Adipose tissue (tissue), 3 donors: ENCODE data around the gene EFR3B. TPM values are rescaled to one million over a fixed set of nuclear protein-coding genes. Genes with fewer than 3 reads are reported as not detected.
"Not testable (repeated sequence)": the region's sequence is repeated elsewhere in the genome, so short reads cannot be mapped to it uniquely, and the experiment has no call there.

ENCODE experiments used
- H3K27ac ChIP-seq: one replicate; pipeline ENCODE4 v1.5.1; 2013; ENCODE audit warnings: low read depth, low read length
- WGBS, 3 donors: extraction: QIAGEN DNeasy Blood & Tissue Kit; methylation state at CpG; one replicate each; pipeline ENCODE4 v1.1.7; 2013; 5-methylcytosine and 5-hydroxymethylcytosine counted together
- polyA plus RNA-seq, 3 donors: library from polyadenylated mRNA; stranded (reverse); fragments of 200-250 nt; gene quantifications; one replicate each; pipeline ENCODE4 v1.2.3, GENCODE V29; 2013
- donor health status: healthy with polysubstance abuse.
- donor health status: Bipolar disorder and iron deficiency.
- donor health status: healthy.

The EFR3B gene, protein sequence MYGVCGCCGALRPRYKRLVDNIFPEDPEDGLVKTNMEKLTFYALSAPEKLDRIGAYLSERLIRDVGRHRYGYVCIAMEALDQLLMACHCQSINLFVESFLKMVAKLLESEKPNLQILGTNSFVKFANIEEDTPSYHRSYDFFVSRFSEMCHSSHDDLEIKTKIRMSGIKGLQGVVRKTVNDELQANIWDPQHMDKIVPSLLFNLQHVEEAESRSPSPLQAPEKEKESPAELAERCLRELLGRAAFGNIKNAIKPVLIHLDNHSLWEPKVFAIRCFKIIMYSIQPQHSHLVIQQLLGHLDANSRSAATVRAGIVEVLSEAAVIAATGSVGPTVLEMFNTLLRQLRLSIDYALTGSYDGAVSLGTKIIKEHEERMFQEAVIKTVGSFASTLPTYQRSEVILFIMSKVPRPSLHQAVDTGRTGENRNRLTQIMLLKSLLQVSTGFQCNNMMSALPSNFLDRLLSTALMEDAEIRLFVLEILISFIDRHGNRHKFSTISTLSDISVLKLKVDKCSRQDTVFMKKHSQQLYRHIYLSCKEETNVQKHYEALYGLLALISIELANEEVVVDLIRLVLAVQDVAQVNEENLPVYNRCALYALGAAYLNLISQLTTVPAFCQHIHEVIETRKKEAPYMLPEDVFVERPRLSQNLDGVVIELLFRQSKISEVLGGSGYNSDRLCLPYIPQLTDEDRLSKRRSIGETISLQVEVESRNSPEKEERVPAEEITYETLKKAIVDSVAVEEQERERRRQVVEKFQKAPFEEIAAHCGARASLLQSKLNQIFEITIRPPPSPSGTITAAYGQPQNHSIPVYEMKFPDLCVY
- 1 to 10 TPM in 1 of 3 donors, under 1 TPM in 2; 0.18 to 1.1 (median 0.49) TPM for polyA plus RNA-seq

DNA sequence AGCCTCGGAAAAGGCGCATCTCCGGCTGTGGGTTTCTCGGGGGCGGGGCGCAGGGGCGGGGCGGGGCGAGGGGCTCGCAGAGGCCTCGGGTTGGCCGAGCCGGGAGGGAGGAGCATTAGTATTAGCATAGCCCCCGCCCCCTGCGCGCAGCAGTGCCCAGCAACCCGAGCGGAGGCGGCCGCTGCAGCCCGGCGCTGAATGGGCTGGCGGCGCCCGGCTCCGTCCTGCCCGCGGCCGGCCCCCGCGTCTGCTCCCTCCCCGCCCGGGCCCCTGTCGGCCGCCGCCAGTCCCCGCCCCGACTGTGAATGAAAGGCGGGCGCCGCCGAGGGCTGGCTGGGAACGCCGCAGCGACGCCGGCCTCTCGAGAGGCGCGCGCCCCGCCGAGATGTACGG, at the start of gene EFR3B:
Gene EFR3B (plus strand): TSS at position 149 of the 393 bp plus-strand sequence. CDS start 237 bp downstream, at position 386.
- 0 to 1% (median 0%) methylated on average over 26 to 54 of the region's 54 CpGs for WGBS, 3 donors
- H3K27ac ChIP-seq = no peak within 1 kb of the TSS

DNA sequence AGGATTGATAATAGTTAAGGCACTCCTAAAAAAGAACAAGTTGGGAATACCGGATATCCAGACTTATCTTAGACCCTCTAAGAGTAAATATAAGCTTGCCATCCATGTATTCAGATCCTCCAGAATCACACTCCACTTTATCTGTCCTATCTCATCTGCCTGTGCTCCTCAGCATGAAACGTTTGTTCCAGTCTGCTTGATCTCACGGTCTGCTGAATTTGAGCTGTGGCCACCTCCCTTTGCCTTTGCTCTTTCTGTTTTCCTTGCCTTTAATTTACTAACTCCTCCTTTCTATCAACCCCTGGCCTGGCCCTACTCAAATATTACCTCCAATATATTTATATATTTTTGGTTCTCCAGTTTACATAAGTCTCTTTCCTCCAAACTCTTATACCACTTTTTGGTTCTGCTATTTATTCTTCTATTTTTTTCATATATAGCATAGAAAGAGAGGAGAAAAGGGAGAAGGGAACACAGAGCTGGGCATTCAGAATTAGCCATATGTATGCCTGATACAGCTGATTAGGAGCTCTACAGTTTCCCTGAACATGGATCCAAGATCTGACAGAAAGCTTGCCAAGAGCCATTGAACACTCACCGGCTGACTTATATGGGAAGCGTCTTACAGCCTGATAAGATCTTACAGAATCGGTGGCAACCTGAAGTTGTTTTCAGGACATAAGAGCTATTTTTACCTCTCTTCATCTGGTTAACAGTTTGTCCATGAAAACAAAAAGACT, 48.3 kb upstream of the EFR3B start:
- WGBS, 3 donors = 42 to 52% (median 47%) methylated on average over 6 of the region's 6 CpGs
- no peak overlapping the region for H3K27ac ChIP-seq

DNA sequence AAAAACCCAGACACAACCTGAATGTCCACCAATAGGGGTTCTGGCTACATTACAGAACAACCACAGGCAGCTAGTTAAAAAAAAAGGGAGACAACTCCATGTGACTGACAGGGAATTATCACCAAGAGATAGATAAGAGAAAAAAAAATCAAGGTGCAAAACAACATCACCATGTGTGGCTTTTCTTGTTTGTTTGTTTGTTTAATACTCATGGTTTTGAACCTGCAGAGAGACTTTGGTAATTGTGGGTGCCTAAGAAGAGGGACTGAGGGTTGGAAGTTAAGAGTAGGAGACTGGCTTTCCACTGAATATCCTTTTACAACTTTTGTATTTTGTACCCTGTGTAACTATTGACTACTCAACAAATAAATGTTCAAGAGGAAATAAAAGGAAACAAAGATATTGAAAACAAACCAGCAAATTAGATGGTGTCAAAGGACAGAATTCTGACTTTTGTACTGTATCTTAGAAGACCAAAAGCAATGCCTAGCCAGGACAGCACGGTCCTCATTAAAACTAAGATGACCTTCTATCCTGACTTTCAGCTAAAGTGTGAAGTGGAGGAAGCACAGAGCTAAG, 47.6 kb upstream of the EFR3B start:
- 71 to 94% (median 81%) methylated on average over 1 of the region's 1 CpG for WGBS, 3 donors
- H3K27ac ChIP-seq = no peak overlapping the region

DNA sequence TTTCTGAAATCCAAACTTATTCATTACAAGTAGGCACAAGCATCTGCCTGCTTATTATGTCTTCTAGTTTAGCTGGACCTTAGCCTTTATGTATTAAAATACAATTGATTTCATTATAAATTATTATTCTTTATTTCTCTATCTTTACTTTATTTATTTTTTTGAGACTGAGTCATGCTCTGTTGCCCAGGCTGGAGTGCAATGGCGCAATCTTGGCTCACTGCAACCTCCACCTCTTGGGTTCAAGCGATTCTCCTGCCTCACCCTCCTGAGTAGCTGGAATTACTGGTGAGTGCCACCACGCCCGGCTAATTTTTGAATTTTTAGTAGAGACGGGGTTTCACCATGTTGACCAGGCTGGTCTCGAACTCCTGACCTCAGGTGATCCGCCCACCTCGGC, 42.8 kb upstream of the EFR3B start:
- WGBS, 3 donors = 83 to 89% (median 83%) methylated on average over 8 of the region's 8 CpGs
- not testable (repeated sequence) for H3K27ac ChIP-seq

DNA sequence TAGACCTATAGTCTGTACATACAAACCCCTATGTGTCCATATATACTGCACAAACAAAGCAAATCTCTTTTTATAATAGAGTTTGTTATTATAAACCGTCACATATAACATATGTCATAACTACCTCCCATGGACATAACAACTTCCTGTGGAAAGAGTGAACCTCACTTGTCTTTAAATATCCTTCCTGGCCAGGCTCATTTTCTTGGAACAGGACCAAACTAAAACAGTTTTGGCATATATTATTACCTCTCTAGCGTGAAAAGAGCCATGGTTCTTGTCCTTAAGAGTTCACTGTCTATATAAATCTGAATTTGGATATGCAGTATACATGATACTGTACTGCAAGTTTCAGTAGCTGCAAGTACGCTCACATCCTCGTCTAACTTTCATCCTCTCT, 41.8 kb upstream of the EFR3B start:
- 42 to 74% (median 42%) methylated on average over 4 of the region's 4 CpGs for WGBS, 3 donors
- H3K27ac ChIP-seq = no peak overlapping the region

DNA sequence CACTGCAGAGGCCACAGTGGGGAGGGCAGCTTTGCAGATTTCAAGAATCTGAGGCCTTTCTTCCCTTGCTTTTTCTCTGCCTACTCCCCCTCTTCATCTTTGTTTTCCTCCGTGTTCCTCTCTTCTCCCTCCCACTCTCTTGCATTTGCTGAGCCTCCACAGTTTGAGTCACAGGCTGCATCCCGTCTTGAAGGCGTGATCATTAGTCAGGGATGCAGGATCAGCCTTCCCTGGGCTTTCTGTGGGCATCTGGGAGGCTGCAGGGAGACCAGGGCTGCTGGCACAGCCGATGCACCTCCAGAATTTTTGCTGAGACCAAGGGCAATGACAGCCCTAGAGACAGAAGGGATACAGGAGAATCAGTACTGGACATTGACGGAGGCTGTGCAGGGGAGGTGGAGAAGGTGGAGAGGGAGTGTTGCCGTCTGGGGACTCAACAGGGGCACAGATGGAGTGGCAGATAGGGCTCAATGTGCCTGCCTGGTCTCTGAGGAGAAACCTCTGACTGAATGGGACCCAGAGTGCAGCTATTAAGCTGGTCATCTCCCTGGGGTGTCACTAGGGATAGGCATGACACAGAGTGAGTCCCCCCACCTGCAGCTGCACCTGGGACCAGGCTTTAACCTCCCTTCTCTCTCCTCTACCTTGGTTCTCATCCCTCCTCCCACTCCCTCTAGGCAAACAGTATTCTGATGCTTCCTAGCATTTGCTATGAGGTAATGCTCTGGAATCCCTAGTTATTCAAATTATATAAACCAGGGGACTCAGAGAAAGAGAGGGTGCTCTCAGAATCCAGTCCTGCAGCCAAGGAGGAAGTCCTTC, 41.2 kb upstream of the EFR3B start:
- H3K27ac ChIP-seq = no peak overlapping the region
- 56 to 66% (median 59%) methylated on average over 6 of the region's 6 CpGs for WGBS, 3 donors

DNA sequence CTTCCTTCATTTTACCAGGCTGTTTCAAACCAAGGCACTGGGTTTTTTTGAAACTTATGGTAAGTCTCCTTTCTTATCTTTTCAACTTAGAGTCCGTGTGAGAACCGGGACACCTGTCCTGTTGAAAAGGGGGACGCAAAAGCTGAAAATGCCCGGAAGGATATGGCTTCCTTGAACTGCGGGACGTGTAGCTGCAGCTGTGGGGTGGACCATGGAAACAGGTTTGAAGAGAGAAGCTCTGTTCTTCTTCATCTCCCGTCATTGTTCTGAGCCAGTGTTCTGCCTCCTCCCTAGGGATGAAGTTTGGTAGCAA, 40.6 kb upstream of the EFR3B start:
- H3K27ac ChIP-seq = no peak overlapping the region
- WGBS, 3 donors = 40 to 78% (median 61%) methylated on average over 7 of the region's 7 CpGs

DNA sequence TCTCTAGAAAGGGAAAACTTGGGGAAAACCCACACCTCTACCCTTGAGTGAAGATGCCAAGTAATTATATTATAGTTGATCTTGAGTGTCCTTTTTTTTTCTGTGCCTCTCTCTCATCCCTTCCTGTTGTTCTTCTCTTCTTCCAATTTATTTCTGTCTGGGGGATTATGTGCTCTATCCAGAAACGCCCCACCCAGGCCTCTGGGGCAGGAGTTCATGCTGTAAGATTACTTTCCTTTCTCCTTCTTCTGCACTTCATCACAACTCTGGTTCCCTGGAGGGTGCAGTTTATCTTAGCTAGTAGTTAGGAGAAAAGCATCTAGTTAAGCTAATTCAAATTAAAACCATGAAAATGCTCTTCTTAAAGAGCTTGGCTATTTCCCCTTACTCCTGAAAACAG, 39.8 kb upstream of the EFR3B start:
- WGBS, 3 donors = 59 to 79% (median 59%) methylated on average over 1 of the region's 1 CpG
- H3K27ac ChIP-seq = no peak overlapping the region

DNA sequence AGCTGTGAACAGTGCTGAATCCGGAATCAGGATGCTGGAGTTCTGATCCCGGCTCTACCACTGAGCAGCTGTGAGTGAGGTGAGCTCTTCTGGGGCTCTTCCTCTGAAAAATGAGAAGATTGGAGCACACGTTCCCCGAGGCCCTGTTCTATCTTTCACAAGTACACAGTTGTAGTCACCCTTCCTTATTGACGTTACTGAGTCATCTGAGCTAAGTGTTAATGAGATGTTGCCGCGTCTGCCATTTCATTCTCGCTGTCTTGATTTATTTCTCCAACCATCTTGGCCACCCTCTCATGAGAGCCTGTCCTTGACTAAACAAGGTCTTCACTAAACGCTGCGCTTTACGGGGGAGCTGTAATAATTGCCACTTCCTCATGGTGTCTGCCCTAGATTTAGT, 31.9 kb upstream of the EFR3B start:
- H3K27ac ChIP-seq = no peak overlapping the region
- 59 to 69% (median 64%) methylated on average over 11 of the region's 11 CpGs for WGBS, 3 donors

DNA sequence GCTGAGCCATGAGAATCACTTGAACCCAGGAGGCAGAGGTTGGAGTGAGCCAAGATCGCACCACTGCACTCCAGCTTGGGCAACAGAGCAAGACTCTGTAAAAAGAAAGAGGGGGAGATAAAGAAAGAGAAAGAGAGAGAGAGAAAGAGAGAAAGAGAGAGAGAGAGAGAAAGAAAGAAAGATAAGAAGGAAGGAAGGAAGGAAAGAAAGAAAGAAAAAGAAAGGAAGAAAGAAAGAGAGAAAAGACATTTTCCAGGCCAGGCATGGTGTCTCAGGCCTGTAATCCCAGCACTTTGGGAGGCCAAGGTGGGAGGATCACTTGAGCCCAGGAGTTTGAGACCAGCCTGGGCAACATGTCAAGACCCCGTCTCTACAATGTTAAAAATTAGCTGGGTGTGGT, 30.5 kb upstream of the EFR3B start:
- not testable (repeated sequence) for H3K27ac ChIP-seq
- 94 to 100% (median 95%) methylated on average over 2 of the region's 2 CpGs for WGBS, 3 donors

DNA sequence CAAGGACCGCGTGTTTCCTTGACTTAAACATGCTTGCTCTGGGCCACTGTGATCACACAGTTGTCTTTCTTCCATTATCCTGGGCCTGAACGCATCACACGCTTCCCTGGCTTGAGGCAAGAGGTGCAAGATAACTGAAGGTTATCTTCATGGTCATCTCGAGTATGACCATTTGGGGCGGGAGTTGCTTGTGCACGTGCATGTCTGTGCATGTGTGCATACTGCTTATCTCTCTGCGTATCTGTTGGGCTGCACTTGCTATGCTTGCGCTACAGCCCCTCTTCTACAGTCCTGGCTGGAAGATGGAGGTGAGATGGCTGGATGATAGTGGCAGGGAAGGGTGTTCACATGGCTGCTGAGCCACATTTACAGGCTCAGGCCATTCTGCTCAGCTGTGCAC, 27.2 kb upstream of the EFR3B start:
- WGBS, 3 donors = 91 to 94% (median 92%) methylated on average over 9 of the region's 9 CpGs
- H3K27ac ChIP-seq = no peak overlapping the region

DNA sequence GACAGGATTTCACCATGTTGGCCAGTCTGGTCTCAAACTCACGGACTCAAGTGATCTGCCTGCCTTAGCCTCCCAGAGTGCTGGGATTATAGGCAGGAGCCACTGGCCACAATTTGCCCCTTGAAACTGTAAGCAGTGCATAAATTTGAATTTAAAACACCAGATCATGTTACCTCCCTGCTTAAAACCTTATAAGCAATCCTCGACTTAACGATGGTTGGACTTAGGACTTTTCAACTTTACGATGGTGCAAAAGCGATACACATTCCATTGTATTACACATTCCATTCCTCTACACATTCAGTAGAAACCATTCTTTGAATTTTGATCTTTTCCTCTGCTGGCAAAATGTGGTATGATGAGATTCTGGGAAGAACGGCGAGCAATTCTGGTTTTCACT, 23.2 kb upstream of the EFR3B start:
- 87 to 96% (median 87%) methylated on average over 7 of the region's 7 CpGs for WGBS, 3 donors
- no peak overlapping the region for H3K27ac ChIP-seq

DNA sequence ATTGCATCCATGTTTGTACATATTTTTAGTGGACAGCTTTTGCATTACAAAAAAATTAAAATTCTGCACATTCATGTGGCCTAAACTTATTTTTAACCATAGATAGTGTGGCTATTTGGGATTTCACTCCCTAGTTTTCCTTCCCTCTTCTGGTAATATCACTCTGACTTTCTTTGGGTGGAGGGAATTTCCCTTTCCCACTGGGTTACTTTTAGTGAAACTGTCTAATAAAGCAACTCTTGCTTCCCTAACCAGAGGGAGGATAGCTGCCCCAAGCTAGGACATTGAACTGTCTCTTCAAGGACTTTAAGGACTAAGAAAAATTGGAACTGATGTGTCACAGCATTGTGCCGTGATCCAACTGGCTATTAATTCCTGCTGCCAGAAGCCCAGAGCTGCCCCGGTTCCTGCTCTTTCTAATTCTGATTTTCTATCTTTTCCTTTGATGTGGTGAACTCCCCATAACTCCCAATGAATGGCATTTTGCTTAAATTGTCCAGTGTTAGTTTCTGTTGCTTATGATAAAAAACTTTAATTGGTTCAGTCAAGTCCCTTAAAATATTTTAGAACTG, 20.0 kb upstream of the EFR3B start:
- WGBS, 3 donors = 82 to 84% (median 84%) methylated on average over 2 of the region's 2 CpGs
- no peak overlapping the region for H3K27ac ChIP-seq

DNA sequence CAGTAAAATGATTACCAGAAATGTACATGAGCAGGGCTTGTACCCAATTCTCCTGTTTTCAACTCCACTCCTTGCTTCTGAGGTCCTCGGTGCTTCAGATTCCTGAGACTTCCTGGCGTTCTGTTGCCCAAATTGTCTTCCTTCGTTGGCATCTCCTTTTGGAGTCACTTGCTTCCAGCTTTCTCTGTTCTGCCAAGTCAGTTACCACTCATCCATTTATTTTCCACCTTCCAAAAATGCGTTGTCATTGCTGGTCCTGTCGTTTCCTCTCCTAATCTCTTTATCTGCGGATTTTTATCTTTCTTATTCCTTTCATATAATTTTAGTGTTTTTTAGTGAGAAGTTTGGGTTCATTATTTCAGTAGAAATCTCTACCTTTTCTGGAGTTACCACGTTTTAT, 18.5 kb upstream of the EFR3B start:
- 77 to 81% (median 77%) methylated on average over 7 of the region's 7 CpGs for WGBS, 3 donors
- H3K27ac ChIP-seq = no peak overlapping the region

DNA sequence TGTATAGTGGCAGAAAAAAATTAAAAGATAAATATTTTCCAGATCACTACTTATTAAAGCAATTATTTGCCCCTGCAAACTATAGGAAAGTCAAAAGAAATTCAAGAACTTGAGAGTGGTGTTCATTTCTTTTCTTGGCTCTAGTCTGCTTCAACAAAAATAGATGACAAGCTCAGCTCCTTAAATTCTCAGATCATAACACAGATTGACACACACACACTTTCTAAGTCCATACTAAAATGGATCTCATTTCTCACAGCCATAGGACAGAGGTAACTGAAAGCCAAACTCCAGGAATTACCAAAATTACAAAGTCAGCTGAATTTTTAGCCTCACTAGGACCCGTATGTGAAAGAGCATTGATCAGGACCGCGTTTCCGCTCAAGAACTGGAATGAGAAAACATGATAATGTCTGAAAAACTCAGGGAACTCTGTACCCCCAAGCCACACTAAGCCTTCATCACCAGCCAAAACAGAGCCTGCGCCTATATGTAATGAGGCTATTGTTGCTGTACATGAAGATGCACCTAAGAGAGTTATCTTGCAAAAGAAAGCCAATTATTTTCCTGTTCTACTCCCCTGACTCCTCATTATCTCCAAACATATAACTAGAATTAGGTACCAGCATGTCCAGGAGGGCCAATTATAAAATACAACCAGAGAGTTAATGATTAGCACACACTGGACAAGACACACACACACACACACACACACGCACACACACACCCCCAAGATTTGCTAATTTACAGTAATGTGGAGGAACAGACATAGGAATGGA, 16.5 kb upstream of the EFR3B start:
- no peak overlapping the region for H3K27ac ChIP-seq
- WGBS, 3 donors = 84 to 92% (median 88%) methylated on average over 6 of the region's 6 CpGs

DNA sequence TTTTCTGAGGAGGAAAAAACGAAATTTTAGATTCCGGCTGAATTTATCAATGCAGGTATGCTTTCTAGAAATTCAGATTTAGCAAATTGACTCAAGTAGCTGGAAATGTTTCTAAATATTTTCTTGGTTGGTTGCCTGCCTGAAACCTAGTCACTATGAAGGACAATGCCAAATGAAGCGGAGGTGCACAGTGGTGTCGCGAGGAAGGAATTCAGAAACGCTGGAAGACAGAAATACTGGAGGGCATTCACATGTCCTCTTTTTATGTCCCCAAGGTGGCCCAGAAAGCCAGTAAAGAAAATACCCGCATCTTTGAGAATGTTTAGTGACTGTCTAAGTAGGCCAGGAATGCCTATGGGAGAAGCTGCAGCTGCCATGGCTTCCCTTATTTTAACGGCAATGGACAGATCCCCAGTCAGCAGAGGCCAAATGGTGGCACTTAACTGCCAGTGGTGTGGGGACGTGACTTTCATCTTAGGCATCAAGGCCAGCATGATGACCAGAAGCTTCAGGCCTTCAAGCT, 15.8 kb upstream of the EFR3B start:
- no peak overlapping the region for H3K27ac ChIP-seq
- 90 to 94% (median 91%) methylated on average over 9 of the region's 9 CpGs for WGBS, 3 donors

DNA sequence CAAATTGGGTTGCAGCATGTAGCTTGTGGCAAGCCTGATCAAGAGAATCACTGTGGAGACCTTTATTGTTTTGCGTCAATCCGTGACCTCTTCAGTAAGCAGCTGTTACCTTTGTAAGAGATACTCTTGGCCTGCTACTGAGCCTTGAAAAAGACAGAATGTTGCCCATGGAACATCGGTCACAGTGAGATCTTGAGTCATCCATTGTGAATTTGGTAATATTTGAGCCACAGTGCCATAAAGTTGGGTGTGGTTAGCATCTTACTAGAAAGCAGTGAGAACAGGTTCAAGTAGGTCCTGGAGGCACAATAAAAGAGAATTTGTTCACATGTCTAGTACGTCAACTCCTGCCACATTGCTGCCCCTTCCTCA, 12.7 kb upstream of the EFR3B start:
- H3K27ac ChIP-seq = no peak overlapping the region
- 73 to 78% (median 74%) methylated on average over 4 of the region's 4 CpGs for WGBS, 3 donors
